Measurements from ENCODE around the gene ZNF337. TPM values are rescaled to one million over a fixed set of nuclear protein-coding genes. Genes with fewer than 3 reads are reported as not detected.

The ZNF337 gene
- polyA plus RNA-seq, 3 donors = 2.1 to 12.0 (median 3.0) TPM

GRCh38 chr20:25699914-25700313, 3.3 kb upstream of the ZNF337 start:
- H3K4me1 Mint-ChIP-seq = peaks cover 12% of the 10 kb centered on the region
- no peaks in the 10 kb centered on the region for H3K27me3 ChIP-seq (ENCODE audit: control insufficient read depth in 2 of 2, insufficient read depth in 2 of 2, low read length in 2 of 2)
- H3K36me3 Mint-ChIP-seq = no peaks in the 10 kb centered on the region
- intact Hi-C loops (cut with micrococcal nuclease) = loop anchor here in 1 of 2 donors (5.0 kb wide), 2 partner anchors 73 to 708 kb away; partner anchors contain the start of gene APMAP
- peaks cover 10 to 15% of the 10 kb centered on the region in 2 donors for H3K4me1 ChIP-seq (ENCODE audit: control insufficient read depth in 1 of 2, insufficient read depth in 2 of 2, low read length in 2 of 2)
- H3K4me3 Mint-ChIP-seq = no peak overlapping the region
- H3K36me3 ChIP-seq (replicated peaks in 1 of 2; ENCODE audit: control insufficient read depth in 1 of 2, insufficient read depth in 2 of 2, low read length in 2 of 2) = no peaks in the 10 kb centered on the region
- TF ChIP-seq CTCF (IDR thresholded peaks at IDR 0.05) = no peak
- H3K27ac ChIP-seq (ENCODE audit: low read depth in 1 of 2, low read length in 2 of 2) = no peak overlapping the region
- no peak overlapping the region for H3K4me3 ChIP-seq (replicated peaks in 1 of 3; ENCODE audit: low read depth in 2 of 3, low read length in 3 of 3)
- no peak overlapping the region for H2AFZ ChIP-seq (ENCODE audit: insufficient read depth, low read depth, low read length, poor library complexity, severe bottlenecking)
- WGBS (ENCODE audit: insufficient coverage) = no CpG with 5 or more reads among the region's 1 CpG
- peaks cover 0 to 8% of the 10 kb centered on the region in 2 donors for H3K9me3 ChIP-seq (replicated peaks in 1 of 2; ENCODE audit: control insufficient read depth in 1 of 2, insufficient read depth in 1 of 2, low read length in 2 of 2)
- peaks cover 13% of the 10 kb centered on the region for H3K79me2 ChIP-seq (ENCODE audit: insufficient read depth, low read length)
- H3K27ac Mint-ChIP-seq = no peak overlapping the region
- H3K4me2 ChIP-seq (replicated peaks; ENCODE audit: extremely low read depth, low read length, poor library complexity, severe bottlenecking) = no peak overlapping the region
- no peak overlapping the region for H3K9ac ChIP-seq (ENCODE audit: insufficient read depth, low read length, poor library complexity, severe bottlenecking)
- peaks cover 18 to 23% (median 23%) of the 10 kb centered on the region in 7 donors for H3K9me3 Mint-ChIP-seq
- H4K20me1 ChIP-seq (ENCODE audit: insufficient read depth, low read length) = no peaks in the 10 kb centered on the region
- DNase-seq = no peak
- peaks cover 0 to 3% (median 0%) of the 10 kb centered on the region in 3 donors for H3K27me3 Mint-ChIP-seq (ENCODE audit: low read depth in 3 of 3)

- intact Hi-C loops (cut with micrococcal nuclease) = loop anchor here in 1 of 2 donors (5.0 kb wide), 2 partner anchors 70 to 705 kb away; partner anchors contain the start of gene APMAP
Observed at GRCh38 chr20:25697132-25697446, 436 bp upstream of the ZNF337 start.

More at GRCh38 chr20:25697132-25697446, 436 bp upstream of the ZNF337 start:
- H3K79me2 ChIP-seq (ENCODE audit: insufficient read depth, low read length) = peaks cover 13% of the 10 kb centered on the region
- peak overlapping the region; percentile 89 for H3K4me2 ChIP-seq (replicated peaks; ENCODE audit: extremely low read depth, low read length, poor library complexity, severe bottlenecking)
- peak overlapping the region; percentile 97 for H2AFZ ChIP-seq (ENCODE audit: insufficient read depth, low read depth, low read length, poor library complexity, severe bottlenecking)
- Mint-ChIP-seq H3K36me3 (peaks cover 0 to 2% of the 10 kb centered on the region in 2 donors), H3K9me3 (peaks cover 10 to 20% (median 16%) of the 10 kb centered on the region in 7 donors), H3K4me1 (peaks cover 14% of the 10 kb centered on the region), H3K4me3 (peak overlapping the region; percentile 91 to 93), H3K27me3 (ENCODE audit: low read depth in 3 of 3) (peaks cover 0 to 3% (median 0%) of the 10 kb centered on the region in 3 donors), H3K27ac (peak overlapping the region; percentile 57 to 88 (median 66))
- peaks cover 0 to 8% of the 10 kb centered on the region in 2 donors for H3K9me3 ChIP-seq (replicated peaks in 1 of 2; ENCODE audit: control insufficient read depth in 1 of 2, insufficient read depth in 1 of 2, low read length in 2 of 2)
- H3K27ac ChIP-seq (ENCODE audit: low read depth in 1 of 2, low read length in 2 of 2) = peak overlapping the region in 1 of 2 donors; percentile 77
- H3K9ac ChIP-seq (ENCODE audit: insufficient read depth, low read length, poor library complexity, severe bottlenecking) = peak overlapping the region; percentile 79
- no peaks in the 10 kb centered on the region for H3K27me3 ChIP-seq (ENCODE audit: control insufficient read depth in 2 of 2, insufficient read depth in 2 of 2, low read length in 2 of 2)
- peaks cover 10 to 15% of the 10 kb centered on the region in 2 donors for H3K4me1 ChIP-seq (ENCODE audit: control insufficient read depth in 1 of 2, insufficient read depth in 2 of 2, low read length in 2 of 2)
- no peaks in the 10 kb centered on the region for H3K36me3 ChIP-seq (replicated peaks in 1 of 2; ENCODE audit: control insufficient read depth in 1 of 2, insufficient read depth in 2 of 2, low read length in 2 of 2)
- H3K4me3 ChIP-seq (replicated peaks in 1 of 3; ENCODE audit: low read depth in 2 of 3, low read length in 3 of 3) = peak overlapping the region; percentile 49 to 94 (median 78)
- no CpG with 5 or more reads among the region's 3 CpGs for WGBS (ENCODE audit: insufficient coverage)
- DNase-seq = no peak
- H4K20me1 ChIP-seq (ENCODE audit: insufficient read depth, low read length) = peaks cover 5% of the 10 kb centered on the region
- no peak for TF ChIP-seq CTCF (IDR thresholded peaks at IDR 0.05)

Data from CD14-positive monocyte (primary cell).